ENCODE measurements around the gene CFAP61.

Gene CFAP61

GRCh38 chr20:20393207-20394120, 341.1 kb downstream of the CFAP61 start:
- H3K4me1 ChIP-seq (ENCODE audit: control insufficient read depth in 2 of 2, insufficient read depth in 2 of 2, low read length in 2 of 2), result no peaks in the 10 kb centered on the region
- H3K4me3 ChIP-seq (ENCODE audit: low read length in 2 of 2), result no peak overlapping the region
- no peak overlapping the region for H3K9ac ChIP-seq (ENCODE audit: low read depth in 1 of 2, low read length in 2 of 2)
- no peak overlapping the region for H3K27ac ChIP-seq (ENCODE audit: low read depth in 2 of 2, low read length in 2 of 2)
- H3K27me3 ChIP-seq (ENCODE audit: control insufficient read depth in 2 of 2, insufficient read depth in 2 of 2, low read length in 2 of 2), result no peaks in the 10 kb centered on the region
- no peaks in the 10 kb centered on the region for H3K9me3 ChIP-seq (ENCODE audit: control insufficient read depth in 2 of 2, low read length in 2 of 2)
- H3K36me3 ChIP-seq (ENCODE audit: control insufficient read depth in 2 of 2, insufficient read depth in 2 of 2, low read length in 2 of 2), result peaks cover 13 to 36% of the 10 kb centered on the region in 2 donors

DNA sequence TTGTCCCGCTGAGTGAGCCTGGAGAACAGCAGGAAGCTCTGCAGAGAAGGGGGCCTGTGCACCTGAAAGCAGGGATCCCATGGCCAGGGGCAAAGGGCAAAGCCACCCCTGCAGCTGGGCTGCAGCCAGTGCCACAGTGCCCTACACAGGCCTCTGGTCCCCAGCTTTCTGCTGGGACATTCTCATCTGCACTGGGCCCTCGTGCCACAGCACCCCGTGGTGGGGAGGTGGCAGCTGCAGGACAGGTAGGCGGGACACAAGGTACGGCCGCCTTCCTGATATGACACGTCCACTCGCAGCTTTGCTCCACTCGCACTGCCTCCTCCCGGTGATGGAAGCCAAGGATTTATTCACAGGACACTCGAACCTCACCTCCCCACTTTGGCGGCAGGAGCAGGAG, 342.8 kb downstream of the CFAP61 start:
- Histone ChIP-seq H3K27me3 (ENCODE audit: control insufficient read depth in 2 of 2, insufficient read depth in 2 of 2, low read length in 2 of 2) (no peaks in the 10 kb centered on the region), H3K4me1 (ENCODE audit: control insufficient read depth in 2 of 2, insufficient read depth in 2 of 2, low read length in 2 of 2) (no peaks in the 10 kb centered on the region), H3K4me3 (ENCODE audit: low read length in 2 of 2) (no peak overlapping the region), H3K36me3 (ENCODE audit: control insufficient read depth in 2 of 2, insufficient read depth in 2 of 2, low read length in 2 of 2) (peaks cover 13 to 36% of the 10 kb centered on the region in 2 donors), H3K9ac (ENCODE audit: low read depth in 1 of 2, low read length in 2 of 2) (no peak overlapping the region), H3K9me3 (ENCODE audit: control insufficient read depth in 2 of 2, low read length in 2 of 2) (no peaks in the 10 kb centered on the region), H3K27ac (ENCODE audit: low read depth in 2 of 2, low read length in 2 of 2) (no peak overlapping the region)

DNA sequence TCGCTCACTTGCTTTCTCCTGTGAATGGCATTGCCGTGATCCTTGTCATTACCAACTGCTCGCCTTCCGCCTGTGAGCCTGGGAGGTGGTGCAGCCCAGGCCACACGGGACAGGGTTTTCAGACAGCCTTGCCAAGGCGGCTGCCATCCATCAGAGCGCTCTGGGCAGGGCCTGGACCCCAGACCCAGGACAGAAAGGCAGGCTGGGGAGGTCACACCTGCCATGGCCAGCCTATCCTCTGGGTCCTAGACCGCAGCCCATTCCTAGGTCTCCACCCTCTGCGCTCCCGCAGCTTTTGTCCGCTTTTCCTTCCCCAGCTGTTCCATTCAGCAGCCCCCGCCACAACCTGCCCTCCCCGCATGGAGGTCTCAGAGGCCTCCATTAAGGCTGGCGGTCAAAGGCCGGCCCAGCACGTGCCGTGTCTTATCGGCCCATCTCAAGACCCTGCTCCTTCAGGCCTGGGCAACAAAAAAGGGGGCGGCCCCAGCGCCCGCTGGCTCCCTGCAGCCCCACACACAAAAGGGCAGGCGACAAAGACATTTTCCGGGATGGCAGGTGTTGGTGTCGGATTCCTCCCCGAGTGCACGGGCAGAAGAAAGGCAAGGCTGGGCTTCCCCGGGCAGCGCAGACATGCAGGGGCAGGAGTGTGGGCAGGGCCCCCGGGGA, 343.7 kb downstream of the CFAP61 start:
- no peak overlapping the region for H3K27ac ChIP-seq (ENCODE audit: low read depth in 2 of 2, low read length in 2 of 2)
- no peaks in the 10 kb centered on the region for H3K9me3 ChIP-seq (ENCODE audit: control insufficient read depth in 2 of 2, low read length in 2 of 2)
- no peaks in the 10 kb centered on the region for H3K27me3 ChIP-seq (ENCODE audit: control insufficient read depth in 2 of 2, insufficient read depth in 2 of 2, low read length in 2 of 2)
- peaks cover 13 to 36% of the 10 kb centered on the region in 2 donors for H3K36me3 ChIP-seq (ENCODE audit: control insufficient read depth in 2 of 2, insufficient read depth in 2 of 2, low read length in 2 of 2)
- no peak overlapping the region for H3K4me3 ChIP-seq (ENCODE audit: low read length in 2 of 2)
- no peak overlapping the region for H3K9ac ChIP-seq (ENCODE audit: low read depth in 1 of 2, low read length in 2 of 2)
- H3K4me1 ChIP-seq (ENCODE audit: control insufficient read depth in 2 of 2, insufficient read depth in 2 of 2, low read length in 2 of 2), result no peaks in the 10 kb centered on the region

- Histone ChIP-seq H3K36me3 (ENCODE audit: control insufficient read depth in 2 of 2, insufficient read depth in 2 of 2, low read length in 2 of 2) (peaks cover 16 to 36% of the 10 kb centered on the region in 2 donors), H3K27me3 (ENCODE audit: control insufficient read depth in 2 of 2, insufficient read depth in 2 of 2, low read length in 2 of 2) (no peaks in the 10 kb centered on the region), H3K9ac (ENCODE audit: low read depth in 1 of 2, low read length in 2 of 2) (no peak overlapping the region), H3K27ac (ENCODE audit: low read depth in 2 of 2, low read length in 2 of 2) (no peak overlapping the region), H3K9me3 (ENCODE audit: control insufficient read depth in 2 of 2, low read length in 2 of 2) (no peaks in the 10 kb centered on the region), H3K4me3 (ENCODE audit: low read length in 2 of 2) (no peak overlapping the region), H3K4me1 (ENCODE audit: control insufficient read depth in 2 of 2, insufficient read depth in 2 of 2, low read length in 2 of 2) (no peaks in the 10 kb centered on the region)
Measured at GRCh38 chr20:20396794-20397193, 344.5 kb downstream of the CFAP61 start.

DNA sequence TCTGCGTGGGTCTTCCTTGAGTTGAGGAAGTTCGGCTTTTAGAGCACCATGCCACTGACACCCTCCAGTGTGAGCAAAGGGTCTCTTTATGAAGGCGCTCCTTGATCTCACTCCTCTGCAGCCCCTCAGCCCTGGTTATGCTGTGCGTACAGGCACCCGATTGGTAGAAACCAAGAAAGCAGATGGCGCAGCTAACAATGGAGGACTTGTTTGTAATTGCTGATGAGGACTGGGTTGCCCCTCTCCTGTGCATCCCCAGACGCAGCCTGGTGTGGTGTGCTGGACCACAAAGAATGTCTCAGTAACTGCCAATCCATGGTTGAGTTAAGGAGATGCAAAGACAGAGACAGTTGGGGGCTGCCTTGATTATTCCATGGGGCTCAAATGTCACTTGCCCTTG, 345.8 kb downstream of the CFAP61 start:
- no peaks in the 10 kb centered on the region for H3K27me3 ChIP-seq (ENCODE audit: control insufficient read depth in 2 of 2, insufficient read depth in 2 of 2, low read length in 2 of 2)
- no peak overlapping the region for H3K27ac ChIP-seq (ENCODE audit: low read depth in 2 of 2, low read length in 2 of 2)
- peaks cover 12 to 32% of the 10 kb centered on the region in 2 donors for H3K36me3 ChIP-seq (ENCODE audit: control insufficient read depth in 2 of 2, insufficient read depth in 2 of 2, low read length in 2 of 2)
- H3K9me3 ChIP-seq (ENCODE audit: control insufficient read depth in 2 of 2, low read length in 2 of 2), result no peaks in the 10 kb centered on the region
- H3K9ac ChIP-seq (ENCODE audit: low read depth in 1 of 2, low read length in 2 of 2), result no peak overlapping the region
- H3K4me3 ChIP-seq (ENCODE audit: low read length in 2 of 2), result no peak overlapping the region
- no peaks in the 10 kb centered on the region for H3K4me1 ChIP-seq (ENCODE audit: control insufficient read depth in 2 of 2, insufficient read depth in 2 of 2, low read length in 2 of 2)

DNA sequence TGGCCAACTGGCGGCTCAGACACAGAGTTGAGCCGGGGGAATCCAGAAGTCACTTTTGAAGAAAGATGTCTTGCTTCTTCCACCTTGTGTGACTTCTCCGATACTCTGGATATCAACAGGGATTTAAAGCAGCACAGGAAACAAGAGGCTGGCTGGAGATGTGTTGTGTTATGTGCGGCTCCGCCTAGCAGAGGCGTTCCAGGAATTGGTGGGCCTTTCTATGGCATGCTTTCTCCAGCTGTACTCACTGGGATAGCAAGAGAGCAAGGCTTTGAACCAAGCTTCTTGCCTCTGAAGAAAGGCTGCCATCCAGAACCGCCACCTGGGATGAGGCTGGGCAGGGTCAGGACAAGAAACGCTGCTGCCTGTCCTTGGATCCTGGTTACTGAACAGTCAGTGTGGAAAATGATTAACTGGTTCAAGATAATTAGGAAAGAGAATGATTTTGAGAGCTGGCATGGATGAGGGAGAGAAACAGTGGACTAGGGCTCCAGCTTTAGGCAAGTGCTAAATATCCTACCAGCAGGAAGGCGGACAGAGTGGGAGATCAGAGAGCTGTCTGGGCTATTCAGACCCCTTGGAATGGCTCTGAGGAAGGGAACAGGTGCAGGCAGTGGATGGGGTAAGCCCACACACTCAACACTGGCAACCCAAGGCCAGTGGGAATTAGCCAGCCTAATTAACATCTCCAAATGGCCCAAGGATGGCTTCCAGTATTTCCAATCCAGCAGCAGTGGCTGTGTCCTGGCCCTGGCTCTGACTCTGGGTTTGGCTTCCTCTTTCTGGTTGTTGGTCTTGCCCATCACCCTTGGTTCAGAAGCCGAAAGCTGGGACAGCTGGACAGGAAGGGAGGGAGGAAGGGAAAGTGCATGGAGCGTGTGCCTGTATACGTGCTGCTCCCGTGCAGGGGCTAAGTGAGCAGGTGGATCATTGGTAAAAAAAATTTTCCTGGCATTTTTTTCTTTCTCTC, 347.5 kb downstream of the CFAP61 start:
- Histone ChIP-seq H3K4me3 (ENCODE audit: low read length in 2 of 2) (no peak overlapping the region), H3K9ac (ENCODE audit: low read depth in 1 of 2, low read length in 2 of 2) (no peak overlapping the region), H3K27ac (ENCODE audit: low read depth in 2 of 2, low read length in 2 of 2) (no peak overlapping the region), H3K9me3 (ENCODE audit: control insufficient read depth in 2 of 2, low read length in 2 of 2) (no peaks in the 10 kb centered on the region), H3K36me3 (ENCODE audit: control insufficient read depth in 2 of 2, insufficient read depth in 2 of 2, low read length in 2 of 2) (peaks cover 13 to 24% of the 10 kb centered on the region in 2 donors), H3K27me3 (ENCODE audit: control insufficient read depth in 2 of 2, insufficient read depth in 2 of 2, low read length in 2 of 2) (no peaks in the 10 kb centered on the region), H3K4me1 (ENCODE audit: control insufficient read depth in 2 of 2, insufficient read depth in 2 of 2, low read length in 2 of 2) (no peaks in the 10 kb centered on the region)

DNA sequence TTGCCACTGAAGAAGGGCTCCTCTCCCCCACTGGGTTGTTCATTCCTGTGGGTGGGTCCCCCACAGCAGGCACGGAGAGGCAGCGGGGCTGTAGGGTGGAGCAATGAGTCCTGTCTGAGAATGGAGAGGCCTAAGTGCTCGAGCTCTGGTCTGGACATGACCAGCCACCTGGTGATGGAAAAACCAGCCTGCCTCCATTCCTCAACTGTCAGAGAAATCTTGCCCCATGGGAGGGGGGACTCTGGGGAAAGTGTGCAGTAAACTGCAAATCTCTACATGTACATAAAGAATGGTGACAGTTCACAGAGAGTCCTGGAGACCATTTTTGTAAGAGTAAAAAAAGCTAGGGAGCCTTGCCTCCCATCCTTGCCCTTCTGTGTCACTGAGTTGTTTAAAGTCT, 349.7 kb downstream of the CFAP61 start:
- Histone ChIP-seq H3K27me3 (ENCODE audit: control insufficient read depth in 2 of 2, insufficient read depth in 2 of 2, low read length in 2 of 2) (no peaks in the 10 kb centered on the region), H3K4me1 (ENCODE audit: control insufficient read depth in 2 of 2, insufficient read depth in 2 of 2, low read length in 2 of 2) (no peaks in the 10 kb centered on the region), H3K9ac (ENCODE audit: low read depth in 1 of 2, low read length in 2 of 2) (no peak overlapping the region), H3K27ac (ENCODE audit: low read depth in 2 of 2, low read length in 2 of 2) (no peak overlapping the region), H3K36me3 (ENCODE audit: control insufficient read depth in 2 of 2, insufficient read depth in 2 of 2, low read length in 2 of 2) (peaks cover 9 to 12% of the 10 kb centered on the region in 2 donors), H3K9me3 (ENCODE audit: control insufficient read depth in 2 of 2, low read length in 2 of 2) (no peaks in the 10 kb centered on the region), H3K4me3 (ENCODE audit: low read length in 2 of 2) (no peak overlapping the region)

- Histone ChIP-seq H3K27ac (ENCODE audit: low read depth in 2 of 2, low read length in 2 of 2) (no peak overlapping the region), H3K4me3 (ENCODE audit: low read length in 2 of 2) (no peak overlapping the region)
Measured at GRCh38 chr20:20404633-20405032, 352.3 kb downstream of the CFAP61 start.

DNA sequence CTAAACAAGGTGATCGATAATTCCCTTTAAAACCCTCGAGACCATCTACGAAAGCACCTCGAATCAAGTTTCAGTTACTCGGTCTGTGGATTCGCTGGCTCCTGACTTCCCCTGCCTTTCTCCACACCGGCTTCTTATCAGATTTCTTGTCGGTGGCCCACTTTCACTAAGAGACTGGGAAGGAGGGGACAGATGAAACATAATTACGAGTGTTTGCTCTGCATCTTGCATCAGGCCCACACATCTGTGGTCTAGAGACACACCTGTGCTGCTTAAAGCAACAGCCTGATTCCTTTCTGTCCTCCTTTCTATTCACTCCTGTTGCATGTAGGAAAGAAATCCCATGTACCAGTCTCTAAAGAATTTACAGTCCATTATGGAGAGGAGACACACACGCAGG, 353.3 kb downstream of the CFAP61 start:
- peaks cover 5 to 6% of the 10 kb centered on the region in 2 donors for H3K36me3 ChIP-seq (ENCODE audit: control insufficient read depth in 2 of 2, insufficient read depth in 2 of 2, low read length in 2 of 2)

More at GRCh38 chr20:20404633-20405032, 352.3 kb downstream of the CFAP61 start:
- peaks cover 5 to 6% of the 10 kb centered on the region in 2 donors for H3K36me3 ChIP-seq (ENCODE audit: control insufficient read depth in 2 of 2, insufficient read depth in 2 of 2, low read length in 2 of 2)
- H3K9me3 ChIP-seq (ENCODE audit: control insufficient read depth in 2 of 2, low read length in 2 of 2), result no peaks in the 10 kb centered on the region
- no peaks in the 10 kb centered on the region for H3K27me3 ChIP-seq (ENCODE audit: control insufficient read depth in 2 of 2, insufficient read depth in 2 of 2, low read length in 2 of 2)
- H3K4me1 ChIP-seq (ENCODE audit: control insufficient read depth in 2 of 2, insufficient read depth in 2 of 2, low read length in 2 of 2), result no peaks in the 10 kb centered on the region
- no peak overlapping the region for H3K9ac ChIP-seq (ENCODE audit: low read depth in 1 of 2, low read length in 2 of 2)

More for the DNA sequence above, 353.3 kb downstream of the CFAP61 start:
- H3K27ac ChIP-seq (ENCODE audit: low read depth in 2 of 2, low read length in 2 of 2), result no peak overlapping the region
- no peaks in the 10 kb centered on the region for H3K27me3 ChIP-seq (ENCODE audit: control insufficient read depth in 2 of 2, insufficient read depth in 2 of 2, low read length in 2 of 2)
- H3K9me3 ChIP-seq (ENCODE audit: control insufficient read depth in 2 of 2, low read length in 2 of 2), result no peaks in the 10 kb centered on the region
- no peaks in the 10 kb centered on the region for H3K4me1 ChIP-seq (ENCODE audit: control insufficient read depth in 2 of 2, insufficient read depth in 2 of 2, low read length in 2 of 2)
- no peak overlapping the region for H3K9ac ChIP-seq (ENCODE audit: low read depth in 1 of 2, low read length in 2 of 2)
- H3K4me3 ChIP-seq (ENCODE audit: low read length in 2 of 2), result no peak overlapping the region

All from mucosa of rectum (tissue), 2 donors.